ENCODE data around the gene UQCRHL. TPM values are rescaled to one million over a fixed set of nuclear protein-coding genes. Genes with fewer than 3 reads are reported as not detected.

The UQCRHL gene
- total RNA-seq, 4 donors from 2014 or later = 1.5 to 2.6 (median 1.7) TPM

DNA sequence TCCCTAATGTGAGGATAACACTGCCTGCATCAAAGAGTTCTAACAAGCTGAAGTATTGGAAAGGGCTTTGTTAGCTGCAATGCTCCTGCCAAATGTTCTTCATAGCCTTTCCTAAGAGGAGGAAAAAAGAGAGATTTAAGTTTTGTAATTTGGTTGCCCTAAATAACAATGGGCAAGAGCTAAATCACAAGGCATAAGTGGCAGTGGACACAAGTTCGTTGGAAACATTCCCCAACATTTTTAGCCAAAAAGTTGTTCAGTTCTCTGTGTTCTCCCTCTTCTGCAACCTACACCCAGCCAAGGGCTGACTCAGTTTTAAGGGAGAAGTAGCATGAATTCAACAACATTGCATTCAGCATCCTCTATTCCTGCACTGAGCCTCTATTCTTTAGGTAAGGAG is 2.6 kb upstream of the UQCRHL start:
- TF ChIP-seq, protein P1, sequence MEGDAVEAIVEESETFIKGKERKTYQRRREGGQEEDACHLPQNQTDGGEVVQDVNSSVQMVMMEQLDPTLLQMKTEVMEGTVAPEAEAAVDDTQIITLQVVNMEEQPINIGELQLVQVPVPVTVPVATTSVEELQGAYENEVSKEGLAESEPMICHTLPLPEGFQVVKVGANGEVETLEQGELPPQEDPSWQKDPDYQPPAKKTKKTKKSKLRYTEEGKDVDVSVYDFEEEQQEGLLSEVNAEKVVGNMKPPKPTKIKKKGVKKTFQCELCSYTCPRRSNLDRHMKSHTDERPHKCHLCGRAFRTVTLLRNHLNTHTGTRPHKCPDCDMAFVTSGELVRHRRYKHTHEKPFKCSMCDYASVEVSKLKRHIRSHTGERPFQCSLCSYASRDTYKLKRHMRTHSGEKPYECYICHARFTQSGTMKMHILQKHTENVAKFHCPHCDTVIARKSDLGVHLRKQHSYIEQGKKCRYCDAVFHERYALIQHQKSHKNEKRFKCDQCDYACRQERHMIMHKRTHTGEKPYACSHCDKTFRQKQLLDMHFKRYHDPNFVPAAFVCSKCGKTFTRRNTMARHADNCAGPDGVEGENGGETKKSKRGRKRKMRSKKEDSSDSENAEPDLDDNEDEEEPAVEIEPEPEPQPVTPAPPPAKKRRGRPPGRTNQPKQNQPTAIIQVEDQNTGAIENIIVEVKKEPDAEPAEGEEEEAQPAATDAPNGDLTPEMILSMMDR (IDR thresholded peaks at IDR 0.05; ENCODE audit: low read depth) = no peak

DNA sequence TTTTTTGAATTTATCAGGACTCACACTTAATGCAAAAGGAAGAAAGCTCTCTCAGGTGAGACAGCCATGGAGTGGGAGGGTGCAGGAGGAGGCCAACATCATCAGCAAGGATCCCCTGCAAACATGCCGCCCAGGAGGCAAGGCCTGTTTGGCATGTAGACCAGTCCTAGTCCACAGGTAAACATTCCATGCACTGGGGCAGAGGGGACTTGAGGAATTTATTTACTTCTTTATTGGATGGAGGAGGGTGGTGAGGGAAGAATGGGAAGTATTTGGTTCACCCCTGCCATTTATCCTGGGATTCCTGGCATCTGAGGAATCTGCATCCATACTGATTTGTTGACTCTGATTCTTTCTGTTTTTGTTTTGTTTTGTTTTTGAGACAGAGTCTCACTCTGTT is 1.5 kb upstream of the UQCRHL start:
- TF ChIP-seq, protein P1 (IDR thresholded peaks at IDR 0.05; ENCODE audit: low read depth) = no peak

DNA sequence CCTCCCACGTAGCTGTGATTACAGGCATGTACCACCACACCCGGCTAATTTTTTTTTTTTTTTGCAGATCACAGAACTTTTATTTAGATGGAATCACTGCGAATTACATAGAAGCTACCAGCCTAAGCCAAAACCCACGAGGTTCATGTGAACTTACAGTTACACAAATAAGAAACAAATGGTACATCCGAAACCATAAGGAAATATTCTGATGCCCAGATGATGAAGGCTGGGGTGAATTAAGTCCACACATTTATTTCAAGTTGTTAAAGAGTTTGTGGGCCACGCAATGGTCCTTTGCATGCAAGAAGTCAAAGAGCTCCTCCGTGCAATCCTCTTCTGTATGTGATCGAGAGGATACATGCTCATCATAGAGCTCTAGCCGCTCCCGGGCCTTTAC is 328 bp downstream of the UQCRHL start:
- TF ChIP-seq, protein P1 (IDR thresholded peaks at IDR 0.05; ENCODE audit: low read depth) = no peak

DNA sequence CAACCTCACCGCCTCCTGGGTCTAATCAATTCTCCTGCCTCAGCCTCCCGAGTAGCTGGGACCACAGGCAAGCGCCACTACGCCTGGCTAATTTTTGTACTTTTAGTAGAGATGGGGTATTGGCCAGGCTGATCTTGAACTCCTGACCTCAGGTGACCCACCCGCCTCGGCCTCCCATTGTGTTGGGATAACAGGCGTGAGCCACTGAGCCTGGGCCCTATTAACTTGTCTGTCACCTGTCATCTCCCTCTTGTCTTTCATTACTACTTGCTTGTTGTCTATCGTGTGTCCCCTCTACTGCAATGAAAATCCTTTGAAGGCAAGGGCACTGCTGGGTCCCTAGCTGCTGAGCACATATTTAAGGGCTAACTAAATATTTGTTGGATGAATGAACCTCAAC is 3.4 kb downstream of the UQCRHL start:
- TF ChIP-seq, protein P1 (IDR thresholded peaks at IDR 0.05; ENCODE audit: low read depth) = no peak

DNA sequence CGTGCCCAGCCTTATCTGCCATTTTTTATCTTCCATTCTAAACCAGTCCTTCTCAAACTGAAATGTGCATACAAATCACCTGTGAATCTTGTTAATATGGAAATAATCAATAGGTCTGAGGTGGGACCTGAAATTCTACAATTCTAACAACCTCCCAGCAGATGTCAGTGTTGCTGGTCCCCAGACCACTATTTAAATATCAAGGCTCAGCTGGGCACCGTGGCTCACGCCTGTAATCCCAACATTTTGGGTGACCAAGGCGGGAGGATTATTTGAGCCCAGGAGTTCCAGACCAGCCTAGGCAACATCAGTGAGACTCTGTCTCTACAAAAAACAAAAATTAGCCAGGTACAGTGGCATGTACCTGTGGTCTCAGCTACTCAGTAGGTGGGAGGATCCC is 4.1 kb downstream of the UQCRHL start:
- TF ChIP-seq, protein P1 (IDR thresholded peaks at IDR 0.05; ENCODE audit: low read depth) = no peak

DNA sequence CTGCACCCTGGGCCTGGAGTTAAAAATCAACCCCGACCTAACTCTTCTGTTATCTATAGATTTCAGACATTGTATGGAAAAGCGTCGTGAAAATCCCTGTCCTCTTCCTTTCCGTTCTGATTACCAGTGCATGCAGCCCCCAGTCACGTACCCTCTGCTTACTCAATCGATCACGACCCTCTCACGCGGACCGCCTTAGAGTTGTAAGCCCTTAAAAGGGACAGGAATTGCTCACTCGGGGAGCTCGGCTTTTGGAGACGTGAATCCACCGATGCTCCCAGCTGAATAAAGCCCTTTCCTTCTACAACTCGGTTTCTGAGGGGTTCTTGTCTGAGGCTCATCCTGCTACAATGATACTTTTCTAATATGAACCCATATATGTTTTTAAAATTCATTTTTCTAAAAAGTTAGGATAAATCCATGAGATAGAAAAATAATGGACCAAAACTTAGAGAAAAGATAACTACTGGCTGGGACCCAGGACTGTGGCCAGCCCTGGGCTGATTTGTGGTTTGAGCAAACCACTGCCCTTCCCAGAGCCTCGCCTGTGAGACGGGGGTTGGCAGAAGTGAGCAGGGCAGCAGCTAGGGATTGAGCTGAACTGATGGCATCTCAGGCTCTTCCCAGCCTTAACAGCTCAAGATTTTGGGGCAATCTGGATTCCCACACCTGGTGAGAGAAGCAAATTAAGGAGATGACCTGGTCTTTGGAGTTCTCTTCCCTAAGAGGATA is 5.0 kb downstream of the UQCRHL start:
- TF ChIP-seq, protein P1 (IDR thresholded peaks at IDR 0.05; ENCODE audit: low read depth) = no peak

DNA sequence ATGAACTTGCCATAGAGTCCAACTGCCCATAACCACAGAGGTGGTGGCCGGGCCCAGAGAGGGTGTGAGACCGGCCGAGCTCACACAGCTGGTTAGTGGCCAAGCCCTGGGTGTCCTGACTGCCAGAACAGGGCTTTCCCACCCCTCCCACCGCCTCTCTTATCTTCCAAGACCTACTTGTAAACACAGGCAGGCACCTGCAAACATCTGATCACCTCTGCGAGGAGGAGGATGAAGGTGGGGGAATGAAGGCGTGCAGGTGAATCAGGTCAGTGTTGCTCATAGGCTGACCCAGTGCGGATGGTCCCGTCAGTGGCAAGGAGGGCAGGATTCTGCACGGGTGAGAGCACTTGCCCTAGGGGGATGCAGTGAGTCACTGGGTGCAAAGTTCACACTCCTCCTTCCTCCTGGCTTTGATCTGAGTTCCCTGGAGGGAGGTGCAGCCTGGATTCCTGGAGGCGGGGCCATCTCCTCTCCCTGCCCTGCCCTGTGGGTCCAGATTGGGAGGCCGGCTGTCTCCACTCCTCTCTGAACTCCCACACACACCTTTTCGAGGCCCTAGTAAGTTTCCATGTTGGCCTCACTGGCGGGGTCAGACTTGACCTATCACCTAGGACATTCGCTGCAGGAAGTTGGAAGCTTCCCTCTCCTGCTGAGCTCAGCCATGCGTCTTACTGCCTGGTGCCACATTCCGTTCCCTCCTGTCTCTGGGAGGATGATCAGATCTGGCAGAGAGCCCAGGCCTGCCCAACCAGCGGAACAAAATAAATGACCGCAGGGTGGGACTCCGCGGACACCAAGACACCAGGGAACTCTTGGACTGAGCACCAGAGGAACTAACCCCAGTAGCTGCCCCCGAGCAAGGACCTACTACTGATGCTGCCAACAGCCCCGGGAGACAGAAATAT is 7.3 kb downstream of the UQCRHL start:
- TF ChIP-seq, protein P1 (IDR thresholded peaks at IDR 0.05; ENCODE audit: low read depth) = no peak
